ENCODE results near the gene PER2. TPM values are rescaled to one million over a fixed set of nuclear protein-coding genes. Genes with fewer than 3 reads are reported as not detected.
A peak's percentile ranks its signal among the peaks of the same experiment; 100 is the strongest.

Gene PER2
- total RNA-seq, 4 donors from 2014 or later, result 6.2 to 28.0 (median 12.0) TPM

GRCh38 chr2:238220892-238221521 is 67.4 kb downstream of the PER2 start:
- Histone ChIP-seq H3K4me3 (no peak overlapping the region), H3K27ac (no peak overlapping the region), H3K27me3 (no peaks in the 10 kb centered on the region), H3K9me3 (no peaks in the 10 kb centered on the region), H3K4me1 (peaks cover 0 to 5% (median 3%) of the 10 kb centered on the region in 3 donors), H3K36me3 (no peaks in the 10 kb centered on the region)
- DNase-seq, result no peak
- WGBS, 2 donors, result no CpG with 5 or more reads among the region's 23 CpGs
- intact Hi-C loops (cut with DNase I), result no loop called here
- TF ChIP-seq CTCF (IDR thresholded peaks at IDR 0.05), result no peak
- no peak for TF ChIP-seq POLR2A (IDR thresholded peaks at IDR 0.05)

GRCh38 chr2:238220274-238220891 is 68.0 kb downstream of the PER2 start:
- H3K4me3 ChIP-seq, result no peak overlapping the region
- 56 to 85% methylated on average over 1 to 4 of the region's 10 CpGs for WGBS, 2 donors
- no peak for DNase-seq
- peaks cover 0 to 3% (median 0%) of the 10 kb centered on the region in 4 donors for H3K27me3 ChIP-seq
- H3K27ac ChIP-seq, result no peak overlapping the region
- no peaks in the 10 kb centered on the region for H3K4me1 ChIP-seq
- TF ChIP-seq CTCF (IDR thresholded peaks at IDR 0.05), result no peak
- no peak for TF ChIP-seq POLR2A (IDR thresholded peaks at IDR 0.05)
- no peaks in the 10 kb centered on the region for H3K36me3 ChIP-seq
- intact Hi-C loops (cut with DNase I), result no loop called here
- no peaks in the 10 kb centered on the region for H3K9me3 ChIP-seq

- no peak for TF ChIP-seq CTCF (IDR thresholded peaks at IDR 0.05)
- no peak for TF ChIP-seq POLR2A (IDR thresholded peaks at IDR 0.05)
- H3K4me1 ChIP-seq, result no peaks in the 10 kb centered on the region
- no peak for DNase-seq
- H3K27me3 ChIP-seq, result peaks cover 0 to 6% (median 0%) of the 10 kb centered on the region in 4 donors
- no peak overlapping the region for H3K27ac ChIP-seq
- 67 to 76% methylated on average over 1 to 2 of the region's 2 CpGs for WGBS, 2 donors
- intact Hi-C loops (cut with DNase I), result no loop called here
- H3K4me3 ChIP-seq, result no peak overlapping the region
- no peaks in the 10 kb centered on the region for H3K36me3 ChIP-seq
- H3K9me3 ChIP-seq, result no peaks in the 10 kb centered on the region
Measured at GRCh38 chr2:238216651-238217184, 71.7 kb downstream of the PER2 start.

GRCh38 chr2:238207006-238207405 is 81.4 kb downstream of the PER2 start:
- H3K27ac ChIP-seq, result no peak overlapping the region
- H3K4me1 ChIP-seq, result peaks cover 8 to 15% (median 15%) of the 10 kb centered on the region in 3 donors
- DNase-seq, result no peak
- no peak overlapping the region for H3K4me3 ChIP-seq
- TF ChIP-seq CTCF (IDR thresholded peaks at IDR 0.05) (no peak), POLR2A (IDR thresholded peaks at IDR 0.05) (no peak)
- WGBS, 2 donors, result 70 to 75% methylated on average over 7 of the region's 7 CpGs
- H3K27me3 ChIP-seq, result peaks cover 0 to 6% (median 0%) of the 10 kb centered on the region in 4 donors
- intact Hi-C loops (cut with DNase I), result no loop called here
- H3K9me3 ChIP-seq, result no peaks in the 10 kb centered on the region
- no peaks in the 10 kb centered on the region for H3K36me3 ChIP-seq

GRCh38 chr2:238203973-238204683 is 84.3 kb downstream of the PER2 start:
- no peaks in the 10 kb centered on the region for H3K9me3 ChIP-seq
- H3K4me1 ChIP-seq, result peaks cover 28 to 43% (median 33%) of the 10 kb centered on the region in 3 donors
- DNase-seq, result no peak
- H3K27ac ChIP-seq, result peak overlapping the region; percentile 90 to 99 (median 98)
- H3K27me3 ChIP-seq, result peaks cover 0 to 6% (median 0%) of the 10 kb centered on the region in 4 donors
- peak overlapping the region; percentile 75 to 97 (median 94) for H3K4me3 ChIP-seq
- 74 to 77% methylated on average over 6 to 7 of the region's 18 CpGs for WGBS, 2 donors
- no peaks in the 10 kb centered on the region for H3K36me3 ChIP-seq
- TF ChIP-seq POLR2A (IDR thresholded peaks at IDR 0.05), result no peak
- no peak for TF ChIP-seq CTCF (IDR thresholded peaks at IDR 0.05)
- intact Hi-C loops (cut with DNase I), result no loop called here

Data from esophagus squamous epithelium (tissue), 5 donors.